Astrocyte (in vitro differentiated cells and primary cell): ENCODE data around the gene GLS2. TPM values are rescaled to one million over a fixed set of nuclear protein-coding genes. Genes with fewer than 3 reads are reported as not detected.
A peak's percentile ranks its signal among the peaks of the same experiment; 100 is the strongest.

Source experiments
- DNase-seq: peaks from one replicate; pipeline ENCODE4 v3.0.0-alpha.2; 2010; ENCODE audit warnings: low read depth
- FAIRE-seq: peaks from 2 replicates; lab custom pipeline; 2011; peaks lifted over from hg19 to GRCh38; lab: Jason Lieb, UNC
- H2AFZ ChIP-seq: 2 replicates; pipeline ENCODE4 v1.6.0; 2012; ENCODE audit warnings: low read depth, low read length, inconsistent platforms
- H3K27ac ChIP-seq: 2 replicates; pipeline ENCODE4 v1.5.1; 2011; ENCODE audit warnings: low read depth, low read length, inconsistent platforms
- H3K27me3 ChIP-seq: 2 replicates; pipeline ENCODE4 v1.6.0; 2011; ENCODE audit warnings: low read length, inconsistent platforms; ENCODE audit not compliant: insufficient read depth
- H3K36me3 ChIP-seq: 2 replicates; pipeline ENCODE4 v1.5.1; 2011; ENCODE audit warnings: low read length, inconsistent platforms; ENCODE audit not compliant: insufficient read depth
- H3K4me1 ChIP-seq: 2 replicates; pipeline ENCODE4 v1.5.1; 2011; ENCODE audit warnings: low read length, inconsistent platforms; ENCODE audit not compliant: insufficient read depth
- H3K4me2 ChIP-seq: 2 replicates; pipeline ENCODE4 v1.6.0; 2012; ENCODE audit warnings: low read length, inconsistent platforms
- H3K4me3 ChIP-seq: 2 replicates; pipeline ENCODE4 v1.5.1; 2011; ENCODE audit warnings: low read depth, mild to moderate bottlenecking, low read length, inconsistent platforms; ENCODE audit not compliant: insufficient read depth
- H3K79me2 ChIP-seq: 2 replicates; pipeline ENCODE4 v1.6.0; 2012; ENCODE audit warnings: mild to moderate bottlenecking, low read length, inconsistent platforms; ENCODE audit not compliant: insufficient read depth
- H3K9ac ChIP-seq: 2 replicates; pipeline ENCODE4 v1.6.0; 2012; ENCODE audit warnings: mild to moderate bottlenecking, low read length, inconsistent platforms
- H3K9me3 ChIP-seq: 2 replicates; pipeline ENCODE4 v1.5.1; 2012; ENCODE audit warnings: low read depth, mild to moderate bottlenecking, low read length, inconsistent platforms; ENCODE audit not compliant: insufficient read depth
- H4K20me1 ChIP-seq: 2 replicates; pipeline ENCODE4 v1.6.0; 2012; ENCODE audit warnings: low read length, inconsistent platforms; ENCODE audit not compliant: insufficient read depth
- H3K27ac Mint-ChIP-seq: one replicate; pipeline ENCODE4 v1.8.0; 2021; ENCODE audit warnings: mild to moderate bottlenecking, mixed read lengths; ENCODE audit not compliant: unreplicated experiment
- H3K27me3 Mint-ChIP-seq: one replicate; pipeline ENCODE4 v1.8.0; 2021; ENCODE audit warnings: low read depth, mixed read lengths; ENCODE audit not compliant: unreplicated experiment
- H3K36me3 Mint-ChIP-seq: one replicate; pipeline ENCODE4 v1.8.0; 2021; ENCODE audit warnings: low read depth, mixed read lengths; ENCODE audit not compliant: unreplicated experiment
- H3K4me1 Mint-ChIP-seq: one replicate; pipeline ENCODE4 v1.8.0; 2021; ENCODE audit warnings: low read depth, mixed read lengths; ENCODE audit not compliant: unreplicated experiment
- H3K4me3 Mint-ChIP-seq: one replicate; pipeline ENCODE4 v1.8.0; 2021; ENCODE audit warnings: mild to moderate bottlenecking, moderate library complexity, mixed read lengths; ENCODE audit not compliant: unreplicated experiment
- H3K9me3 Mint-ChIP-seq: one replicate; pipeline ENCODE4 v1.8.0; 2021; ENCODE audit warnings: mild to moderate bottlenecking, mixed read lengths; ENCODE audit not compliant: unreplicated experiment
- EZH2 ChIP-seq: IDR thresholded peaks from 2 replicates; pipeline ENCODE4 v1.6.1; 2012; ENCODE audit warnings: mild to moderate bottlenecking, low read length, inconsistent platforms; ENCODE audit not compliant: insufficient read depth
- total RNA-seq: library from RNA; stranded (reverse); gene quantifications from 2 replicates; pipeline ENCODE4 v1.2.1, GENCODE V29; 2021
- TF ChIP-seq, protein P1 (sequence below): IDR thresholded peaks from 2 replicates; pipeline ENCODE4 v1.5.1; 2011; ENCODE audit warnings: low read depth, mild to moderate bottlenecking, inconsistent platforms, low read length, moderate library complexity; ENCODE audit not compliant: insufficient read depth

GLS2 gene
- total RNA-seq, 1 donor from 2014 or later = 1.1 TPM

DNA sequence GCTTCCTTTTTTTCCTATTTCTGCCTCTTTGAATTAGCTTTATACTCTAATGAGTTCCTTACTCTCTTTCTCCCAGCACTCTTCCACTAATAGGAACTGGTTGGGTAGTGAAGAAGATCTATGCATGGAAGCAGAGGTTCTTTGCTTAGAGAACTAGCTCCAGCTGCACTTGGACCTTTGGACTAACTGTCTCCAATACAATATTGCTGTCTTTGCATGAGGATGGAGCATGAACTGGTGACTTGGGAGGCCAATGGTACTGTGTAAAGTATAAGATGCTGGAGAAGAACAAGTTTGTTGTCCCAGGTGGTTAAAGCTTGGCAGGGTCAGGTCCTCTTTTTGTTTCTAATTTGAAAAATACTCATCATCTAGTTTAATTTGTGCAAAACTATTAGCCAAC is 2.4 kb upstream of the GLS2 start:
- TF ChIP-seq EZH2 = no peak
- TF ChIP-seq, protein P1, sequence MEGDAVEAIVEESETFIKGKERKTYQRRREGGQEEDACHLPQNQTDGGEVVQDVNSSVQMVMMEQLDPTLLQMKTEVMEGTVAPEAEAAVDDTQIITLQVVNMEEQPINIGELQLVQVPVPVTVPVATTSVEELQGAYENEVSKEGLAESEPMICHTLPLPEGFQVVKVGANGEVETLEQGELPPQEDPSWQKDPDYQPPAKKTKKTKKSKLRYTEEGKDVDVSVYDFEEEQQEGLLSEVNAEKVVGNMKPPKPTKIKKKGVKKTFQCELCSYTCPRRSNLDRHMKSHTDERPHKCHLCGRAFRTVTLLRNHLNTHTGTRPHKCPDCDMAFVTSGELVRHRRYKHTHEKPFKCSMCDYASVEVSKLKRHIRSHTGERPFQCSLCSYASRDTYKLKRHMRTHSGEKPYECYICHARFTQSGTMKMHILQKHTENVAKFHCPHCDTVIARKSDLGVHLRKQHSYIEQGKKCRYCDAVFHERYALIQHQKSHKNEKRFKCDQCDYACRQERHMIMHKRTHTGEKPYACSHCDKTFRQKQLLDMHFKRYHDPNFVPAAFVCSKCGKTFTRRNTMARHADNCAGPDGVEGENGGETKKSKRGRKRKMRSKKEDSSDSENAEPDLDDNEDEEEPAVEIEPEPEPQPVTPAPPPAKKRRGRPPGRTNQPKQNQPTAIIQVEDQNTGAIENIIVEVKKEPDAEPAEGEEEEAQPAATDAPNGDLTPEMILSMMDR = no peak
- Mint-ChIP-seq H3K27me3 (peaks cover 45% of the 10 kb centered on the region), H3K36me3 (no peaks in the 10 kb centered on the region), H3K4me1 (peaks cover 5% of the 10 kb centered on the region), H3K9me3 (peaks cover 7% of the 10 kb centered on the region), H3K4me3 (no peak overlapping the region), H3K27ac (no peak overlapping the region)
- no peak overlapping the region for H3K27ac ChIP-seq
- H3K4me1 ChIP-seq = peaks cover 11% of the 10 kb centered on the region
- no peaks in the 10 kb centered on the region for H4K20me1 ChIP-seq
- H3K4me2 ChIP-seq = no peak overlapping the region
- H3K4me3 ChIP-seq = no peak overlapping the region
- no peaks in the 10 kb centered on the region for H3K79me2 ChIP-seq
- no peak overlapping the region for H3K9ac ChIP-seq
- H2AFZ ChIP-seq = no peak overlapping the region
- no peaks in the 10 kb centered on the region for H3K36me3 ChIP-seq
- peaks cover 41% of the 10 kb centered on the region for H3K27me3 ChIP-seq
- DNase-seq = no peak
- H3K9me3 ChIP-seq = no peaks in the 10 kb centered on the region
- FAIRE-seq = no peak

DNA sequence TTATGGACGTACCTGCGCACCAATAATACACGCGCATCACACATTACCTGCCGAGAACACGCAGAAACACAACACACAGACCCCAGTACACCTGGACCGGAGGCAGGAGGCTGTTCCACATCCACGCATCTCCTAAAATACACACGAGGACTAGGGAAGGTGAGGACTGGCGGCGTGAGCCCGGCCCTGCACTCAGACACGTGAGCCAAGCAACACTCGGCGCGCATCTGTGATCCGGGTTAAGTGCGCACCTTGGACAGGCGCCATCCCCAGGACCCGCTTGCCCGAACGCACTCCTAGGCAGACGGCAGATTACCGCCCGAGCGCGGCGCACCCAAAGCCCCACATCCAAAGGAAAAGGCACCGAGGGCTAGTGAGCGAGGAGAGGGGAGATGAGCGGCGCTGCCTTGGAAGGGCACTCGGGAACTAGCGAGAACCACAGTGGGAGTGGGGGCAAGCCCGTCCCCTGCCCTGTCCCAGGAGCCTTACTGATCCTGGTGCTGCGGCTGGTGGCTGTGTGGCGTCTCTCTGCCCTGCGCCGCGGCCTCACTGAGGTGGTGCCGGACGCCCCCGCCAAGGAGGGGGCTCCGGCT is 417 bp downstream of the GLS2 start:
- DNase-seq (no peak), FAIRE-seq (no peak)
- H3K79me2 ChIP-seq = no peaks in the 10 kb centered on the region
- peak overlapping the region; percentile 78 for H2AFZ ChIP-seq
- H3K9me3 ChIP-seq = no peaks in the 10 kb centered on the region
- H3K27me3 ChIP-seq = peaks cover 41% of the 10 kb centered on the region
- H3K27ac ChIP-seq = no peak overlapping the region
- no peaks in the 10 kb centered on the region for H3K36me3 ChIP-seq
- H4K20me1 ChIP-seq = no peaks in the 10 kb centered on the region
- Mint-ChIP-seq H3K4me3 (peak overlapping the region; percentile 82), H3K36me3 (no peaks in the 10 kb centered on the region), H3K4me1 (peaks cover 5% of the 10 kb centered on the region), H3K27ac (no peak overlapping the region), H3K9me3 (peaks cover 7% of the 10 kb centered on the region), H3K27me3 (peaks cover 45% of the 10 kb centered on the region)
- peaks cover 11% of the 10 kb centered on the region for H3K4me1 ChIP-seq
- peak overlapping the region; percentile 43 for H3K9ac ChIP-seq
- TF ChIP-seq EZH2 = peak; percentile 77
- TF ChIP-seq, protein P1 = no peak
- peak overlapping the region; percentile 52 for H3K4me3 ChIP-seq
- peak overlapping the region; percentile 92 for H3K4me2 ChIP-seq

DNA sequence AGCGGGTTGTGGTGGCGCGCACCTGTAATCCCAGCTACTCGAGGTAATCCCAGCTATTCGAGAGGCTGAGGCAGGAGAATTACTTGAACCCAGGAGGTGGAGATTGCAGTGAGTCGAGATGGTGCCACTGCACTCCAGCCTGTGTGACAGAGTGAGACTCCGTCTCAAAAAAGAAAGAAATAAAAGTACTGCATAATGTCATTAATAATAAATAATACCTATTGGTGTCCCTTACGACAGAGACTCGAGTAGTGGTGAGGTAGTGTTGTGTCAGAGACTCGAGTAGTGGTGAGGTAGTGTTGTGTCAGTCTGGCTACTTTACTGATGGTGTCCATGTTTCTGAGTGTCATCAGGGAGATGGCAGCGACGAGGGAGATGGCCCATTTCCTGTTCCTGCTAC is 1.3 kb downstream of the GLS2 start:
- H3K27me3 Mint-ChIP-seq = peaks cover 43% of the 10 kb centered on the region
- H3K4me3 Mint-ChIP-seq = no peak overlapping the region
- TF ChIP-seq EZH2 = no peak
- TF ChIP-seq, protein P1 = no peak
- Histone ChIP-seq H3K27ac (no peak overlapping the region), H3K9me3 (no peaks in the 10 kb centered on the region), H3K36me3 (no peaks in the 10 kb centered on the region), H3K79me2 (no peaks in the 10 kb centered on the region), H3K9ac (no peak overlapping the region), H3K4me1 (peaks cover 11% of the 10 kb centered on the region), H3K27me3 (peaks cover 40% of the 10 kb centered on the region), H3K4me3 (no peak overlapping the region), H4K20me1 (no peaks in the 10 kb centered on the region), H3K4me2 (no peak overlapping the region), H2AFZ (no peak overlapping the region)
- peaks cover 5% of the 10 kb centered on the region for H3K4me1 Mint-ChIP-seq
- FAIRE-seq (no peak), DNase-seq (no peak)
- no peaks in the 10 kb centered on the region for H3K36me3 Mint-ChIP-seq
- peaks cover 7% of the 10 kb centered on the region for H3K9me3 Mint-ChIP-seq
- H3K27ac Mint-ChIP-seq = no peak overlapping the region
